ENCODE results near the gene DKKL1. TPM values are rescaled to one million over a fixed set of nuclear protein-coding genes. Genes with fewer than 3 reads are reported as not detected.

Gene DKKL1
- total RNA-seq, 1 experiment from 2014 or later: 0.17 TPM

DNA sequence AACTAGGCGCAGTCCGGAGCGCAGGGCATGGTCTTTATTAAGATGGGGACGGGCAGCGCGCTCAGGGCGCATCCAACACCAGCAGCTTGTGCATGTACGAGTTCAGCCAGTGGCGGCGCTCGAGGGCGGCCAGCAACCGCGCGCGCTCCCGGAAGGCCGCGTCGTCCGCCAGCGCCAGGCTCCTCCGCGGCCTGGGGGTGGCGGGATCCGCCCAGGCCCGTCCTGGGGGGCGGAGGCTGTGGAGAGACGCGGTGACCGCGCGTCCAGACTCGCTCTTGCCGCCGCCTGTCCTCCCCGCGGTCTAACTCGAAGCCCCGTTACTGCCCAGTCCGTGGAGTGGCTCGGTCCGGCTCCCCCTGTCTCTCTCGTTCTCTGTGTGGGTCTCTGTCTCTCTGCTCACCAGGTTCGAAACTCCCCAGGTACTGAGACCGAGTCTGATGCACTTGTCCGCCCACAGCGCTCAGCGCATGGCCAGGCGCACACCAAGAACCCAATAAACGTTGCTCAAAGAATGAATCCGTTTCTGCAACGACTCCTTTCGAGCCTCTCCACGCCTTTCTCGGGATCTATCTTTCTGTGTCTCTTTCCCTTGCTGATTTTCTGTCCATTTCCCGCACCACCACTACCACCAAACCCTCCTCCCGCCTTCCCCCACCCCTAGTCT lies 58.9 kb downstream of the DKKL1 start:
- peak; percentile 88 for DNase-seq (ENCODE audit: low read depth)

DNA sequence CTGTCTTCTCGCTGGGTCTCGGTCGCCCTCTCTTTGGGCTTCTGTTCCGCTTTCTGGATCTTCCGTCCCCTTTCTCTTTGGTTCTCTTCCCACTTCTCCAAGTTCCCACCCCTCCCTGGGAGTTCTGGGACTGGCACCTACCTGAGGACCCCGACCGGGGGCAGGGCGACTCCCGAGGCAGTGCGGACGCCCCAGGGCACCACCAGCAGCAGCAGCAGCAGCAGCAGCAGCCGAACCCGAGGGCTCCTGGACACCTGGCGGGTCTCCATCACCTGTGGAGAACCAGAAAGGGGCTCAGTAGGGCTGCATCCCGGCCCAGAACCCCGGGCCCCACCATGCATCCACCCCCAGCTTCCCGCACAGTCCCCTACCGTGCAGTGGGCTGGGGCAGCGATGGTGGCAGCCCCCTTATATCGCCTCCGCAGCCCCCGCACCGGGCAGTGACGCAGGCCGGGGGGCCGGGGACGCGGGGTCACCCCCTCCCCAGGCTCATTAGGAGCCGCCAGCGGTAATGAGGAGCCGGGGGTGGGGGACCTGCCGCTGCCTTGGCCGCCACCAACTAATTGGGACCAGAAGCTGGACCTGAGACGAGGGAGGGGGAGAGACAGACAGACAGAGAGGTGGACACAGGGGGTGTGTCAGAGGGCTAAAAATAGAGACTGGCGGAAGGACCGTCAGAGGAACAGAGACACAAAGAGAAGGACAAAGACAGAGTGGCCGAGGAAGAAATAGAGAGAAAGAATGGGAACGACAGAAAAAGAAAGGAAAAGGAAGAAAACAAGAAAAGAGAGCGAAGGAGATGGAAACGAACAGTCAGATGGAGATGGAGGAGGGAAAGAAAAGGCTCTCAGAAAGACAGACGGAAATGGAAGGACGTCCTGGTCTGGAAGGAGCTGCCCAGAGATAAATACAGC lies 59.7 kb downstream of the DKKL1 start, which contains the start of gene PTH2:
PTH2 (minus strand) TSS at position 371 of the 914 bp plus-strand sequence; CDS start at position 269, 102 bp downstream.
- no peak for DNase-seq (ENCODE audit: low read depth)

GRCh38 chr19:49423985-49424303 lies 60.3 kb downstream of the DKKL1 start:
- no peak for DNase-seq (ENCODE audit: low read depth)

Other genes starting within 250 kb of the DKKL1 start
- gene LIN7B, start 249.5 kb upstream of the DKKL1 start, total RNA-seq (2014; rRNA removed; shearing (Covaris generic)): 6.7 and 7.2 TPM in 2 replicates
- gene C19orf73, start 244.7 kb upstream of the DKKL1 start, total RNA-seq (2014; rRNA removed; shearing (Covaris generic)): 2.3 and 2.6 TPM in 2 replicates
- 5.4 and 10.4 TPM in 2 replicates for gene PPFIA3, start 244.3 kb upstream of the DKKL1 start, total RNA-seq (2014; rRNA removed; shearing (Covaris generic))
- not detected in 2 replicates for gene HRC, start 208.5 kb upstream of the DKKL1 start, total RNA-seq (2014; rRNA removed; shearing (Covaris generic))
- gene TRPM4, start 206.1 kb upstream of the DKKL1 start, total RNA-seq (2014; rRNA removed; shearing (Covaris generic)): 2.1 and 31.7 TPM in 2 replicates
- not detected in 2 replicates for gene SLC6A16, start 38.7 kb upstream of the DKKL1 start, total RNA-seq (2014; rRNA removed; shearing (Covaris generic))
- gene CD37, start 28.5 kb upstream of the DKKL1 start, total RNA-seq (2014; rRNA removed; shearing (Covaris generic)): not detected in 2 replicates
- gene TEAD2, start 1.5 kb upstream of the DKKL1 start, total RNA-seq (2014; rRNA removed; shearing (Covaris generic)): 29.0 and 31.0 TPM in 2 replicates
- not detected in 2 replicates for gene KASH5, start 24.4 kb downstream of the DKKL1 start, total RNA-seq (2014; rRNA removed; shearing (Covaris generic))
- not detected in 2 replicates for gene PTH2, start 59.6 kb downstream of the DKKL1 start, total RNA-seq (2014; rRNA removed; shearing (Covaris generic))
- gene GFY, start 61.5 kb downstream of the DKKL1 start, total RNA-seq (2014; rRNA removed; shearing (Covaris generic)): not detected in 2 replicates
- gene SLC17A7, start 77.7 kb downstream of the DKKL1 start, total RNA-seq (2014; rRNA removed; shearing (Covaris generic)): not detected in 2 replicates
- gene PIH1D1, start 87.9 kb downstream of the DKKL1 start, total RNA-seq (2014; rRNA removed; shearing (Covaris generic)): 146 and 200 TPM in 2 replicates
- gene ALDH16A1, start 89.3 kb downstream of the DKKL1 start, total RNA-seq (2014; rRNA removed; shearing (Covaris generic)): 50.5 and 86.2 TPM in 2 replicates
- 1.5 and 4.7 TPM in 2 replicates for gene FLT3LG, start 110.3 kb downstream of the DKKL1 start, total RNA-seq (2014; rRNA removed; shearing (Covaris generic))
- gene RPL13A, start 123.7 kb downstream of the DKKL1 start, total RNA-seq (2014; rRNA removed; shearing (Covaris generic)): 2,661 and 3,645 TPM in 2 replicates
- 3,589 and 4,520 TPM in 2 replicates for gene RPS11, start 132.6 kb downstream of the DKKL1 start, total RNA-seq (2014; rRNA removed; shearing (Covaris generic))
- gene FCGRT, start 148.8 kb downstream of the DKKL1 start, total RNA-seq (2014; rRNA removed; shearing (Covaris generic)): 3.5 and 3.7 TPM in 2 replicates
- 178 and 202 TPM in 2 replicates for gene RCN3, start 164.1 kb downstream of the DKKL1 start, total RNA-seq (2014; rRNA removed; shearing (Covaris generic))
- gene NOSIP, start 216.7 kb downstream of the DKKL1 start, total RNA-seq (2014; rRNA removed; shearing (Covaris generic)): 182 and 246 TPM in 2 replicates
- 0.30 and 5.8 TPM in 2 replicates for gene PRRG2, start 217.4 kb downstream of the DKKL1 start, total RNA-seq (2014; rRNA removed; shearing (Covaris generic))
- gene PRR12, start 227.3 kb downstream of the DKKL1 start, total RNA-seq (2014; rRNA removed; shearing (Covaris generic)): 1.7 and 2.5 TPM in 2 replicates

Data from Daoy (cell line).